H9 (cell line): ENCODE results near the gene GRIN2A. TPM values are rescaled to one million over a fixed set of nuclear protein-coding genes. Genes with fewer than 3 reads are reported as not detected.

Experiments used
- DNase-seq: peaks from one replicate; pipeline ENCODE4 v3.0.0-alpha.2; 2017
- H2AFZ ChIP-seq: one replicate; pipeline ENCODE4 v1.6.1; 2013; ENCODE audit warnings: mild to moderate bottlenecking, low read length, control low read depth, moderate library complexity
- H2AK5ac ChIP-seq: 2 replicates; pipeline ENCODE4 v1.6.1; 2013; ENCODE audit warnings: low read length, control low read depth, mixed read lengths; ENCODE audit not compliant: insufficient read length
- H2BK120ac ChIP-seq: one replicate; pipeline ENCODE4 v1.6.1; 2013; ENCODE audit warnings: low read depth, mild to moderate bottlenecking, low read length, control low read depth, inconsistent platforms; ENCODE audit not compliant: poor library complexity, severe bottlenecking
- H2BK12ac ChIP-seq: 2 replicates; pipeline ENCODE4 v1.6.1; 2013; ENCODE audit warnings: low read length, control low read depth, mixed read lengths, low read depth; ENCODE audit not compliant: insufficient read length
- H2BK15ac ChIP-seq: 2 replicates; pipeline ENCODE4 v1.6.1; 2013; ENCODE audit warnings: low read depth, low read length, control low read depth
- H2BK20ac ChIP-seq: one replicate; pipeline ENCODE4 v1.6.1; 2013; ENCODE audit warnings: low read depth, mild to moderate bottlenecking, low read length, control low read depth, inconsistent platforms; ENCODE audit not compliant: poor library complexity, severe bottlenecking
- H2BK5ac ChIP-seq: 2 replicates; pipeline ENCODE4 v1.6.1; 2013; ENCODE audit warnings: low read length, control low read depth, mixed read lengths; ENCODE audit not compliant: insufficient read length
- H3K14ac ChIP-seq: 2 replicates; pipeline ENCODE4 v1.6.1; 2013; ENCODE audit warnings: low read length, control low read depth; ENCODE audit not compliant: insufficient read depth
- H3K18ac ChIP-seq: 2 replicates; pipeline ENCODE4 v1.6.1; 2013; ENCODE audit warnings: low read depth, mild to moderate bottlenecking, mixed read lengths, low read length, control low read depth; ENCODE audit not compliant: insufficient read length
- H3K23ac ChIP-seq: 2 replicates; pipeline ENCODE4 v1.6.1; 2013; ENCODE audit warnings: low read length, control low read depth, mixed read lengths, low read depth; ENCODE audit not compliant: insufficient read length
- H3K23me2 ChIP-seq: 2 replicates; pipeline ENCODE4 v1.6.1; 2013; ENCODE audit warnings: low read depth, mild to moderate bottlenecking, mixed read lengths, low read length, control low read depth; ENCODE audit not compliant: insufficient read length, poor library complexity, severe bottlenecking
- H3K27ac ChIP-seq: 2 replicates; pipeline ENCODE4 v1.5.1; 2013; ENCODE audit warnings: low read length, control low read depth, mixed read lengths, low read depth; ENCODE audit not compliant: insufficient read length
- H3K27me3 ChIP-seq: 2 replicates; pipeline ENCODE4 v1.6.1; 2013; ENCODE audit warnings: low read length, control low read depth, inconsistent platforms; ENCODE audit not compliant: insufficient read depth
- H3K4ac ChIP-seq: 2 replicates; pipeline ENCODE4 v1.6.1; 2013; ENCODE audit warnings: low read depth, mild to moderate bottlenecking, control low read depth, inconsistent platforms, low read length, moderate library complexity
- H3K4me1 ChIP-seq: 2 replicates; pipeline ENCODE4 v1.6.1; 2013; ENCODE audit warnings: low read length, control low read depth, inconsistent platforms; ENCODE audit not compliant: insufficient read depth
- H3K4me2 ChIP-seq: 2 replicates; pipeline ENCODE4 v1.6.1; 2013; ENCODE audit warnings: low read length, control low read depth, mixed read lengths; ENCODE audit not compliant: insufficient read length, insufficient read depth
- H3K56ac ChIP-seq: 2 replicates; pipeline ENCODE4 v1.6.1; 2013; ENCODE audit warnings: low read depth, mild to moderate bottlenecking, mixed read lengths, low read length, control low read depth; ENCODE audit not compliant: insufficient read length
- H3K79me1 ChIP-seq: 2 replicates; pipeline ENCODE4 v1.6.1; 2013; ENCODE audit warnings: low read depth, mild to moderate bottlenecking, moderate library complexity, low read length, control low read depth, inconsistent platforms; ENCODE audit not compliant: insufficient read depth, poor library complexity, severe bottlenecking
- H3K79me2 ChIP-seq: 2 replicates; pipeline ENCODE4 v1.6.1; 2013; ENCODE audit warnings: low read length, control low read depth, inconsistent platforms; ENCODE audit not compliant: insufficient read depth
- H3K9ac ChIP-seq: 2 replicates; pipeline ENCODE4 v1.6.1; 2013; ENCODE audit warnings: low read length, control low read depth, mixed read lengths; ENCODE audit not compliant: insufficient read length; ENCODE audit errors: extremely low read depth
- H3K9me3 ChIP-seq: one replicate; pipeline ENCODE4 v1.6.1; 2013; ENCODE audit warnings: low read depth, low read length, inconsistent platforms; ENCODE audit not compliant: control insufficient read depth
- H3T11ph ChIP-seq: one replicate; pipeline ENCODE4 v1.6.1; 2013; ENCODE audit warnings: mild to moderate bottlenecking, low read length, control low read depth, inconsistent platforms
- H4K20me1 ChIP-seq: one replicate; pipeline ENCODE4 v1.6.1; 2013; ENCODE audit not compliant: control insufficient read depth, insufficient read length, insufficient read depth
- H4K5ac ChIP-seq: 2 replicates; pipeline ENCODE4 v1.6.1; 2013; ENCODE audit warnings: low read depth, mild to moderate bottlenecking, mixed read lengths, low read length, control low read depth; ENCODE audit not compliant: insufficient read length
- H4K8ac ChIP-seq: replicated peaks from 2 replicates; pipeline ENCODE4 v1.6.1; 2013; ENCODE audit warnings: low read length, control low read depth, mixed read lengths, low read depth; ENCODE audit not compliant: insufficient read length
- H4K91ac ChIP-seq: 2 replicates; pipeline ENCODE4 v1.6.1; 2013; ENCODE audit warnings: low read depth, mild to moderate bottlenecking, moderate library complexity, mixed read lengths, low read length, control low read depth; ENCODE audit not compliant: insufficient read length
- H3K27ac Mint-ChIP-seq, 3 experiments: 2 replicates in 2 of 3; 3 replicates in 1 of 3; pipeline ENCODE4 v1.8.0; 2020 to 2021; ENCODE audit warnings: mixed read lengths in 3 of 3, mild to moderate bottlenecking in 1 of 3, moderate library complexity in 1 of 3
- H3K27me3 Mint-ChIP-seq: 2 replicates; pipeline ENCODE4 v1.8.0; 2021; ENCODE audit warnings: low read depth, mild to moderate bottlenecking, moderate library complexity, mixed read lengths
- H3K36me3 Mint-ChIP-seq, 3 experiments: 2 replicates in 2 of 3; 3 replicates in 1 of 3; pipeline ENCODE4 v1.8.0; 2020 to 2021; ENCODE audit warnings: low read depth in 3 of 3, mixed read lengths in 3 of 3; ENCODE audit not compliant: insufficient read depth in 1 of 3
- H3K4me1 Mint-ChIP-seq, 2 experiments: 2 replicates each; pipeline ENCODE4 v1.8.0; 2020; ENCODE audit warnings: mixed read lengths in 2 of 2
- H3K4me3 Mint-ChIP-seq, 2 experiments: 2 replicates in 1 of 2; 3 replicates in 1 of 2; pipeline ENCODE4 v1.8.0; 2020 to 2021; ENCODE audit warnings: mild to moderate bottlenecking in 2 of 2, mixed read lengths in 2 of 2, moderate library complexity in 1 of 2
- H3K9me3 Mint-ChIP-seq, 2 experiments: 2 replicates in 1 of 2; 3 replicates in 1 of 2; pipeline ENCODE4 v1.8.0; 2020; ENCODE audit warnings: mild to moderate bottlenecking in 2 of 2, mixed read lengths in 2 of 2, moderate library complexity in 1 of 2
- CTCF ChIP-seq: fragments of 200-600 bp; sonication (generic); conservative IDR thresholded peaks from 3 replicates; pipeline ENCODE4 v1.8.0; 2021; ENCODE audit warnings: antibody characterized with exemption, mild to moderate bottlenecking
- WGBS: extraction: QIAGEN DNeasy Blood & Tissue Kit; methylation state at CpG from one replicate; pipeline ENCODE4 v1.1.7; 2013; ENCODE audit warnings: missing lambda C conversion rate, low lambda C conversion rate, mixed read lengths; ENCODE audit not compliant: insufficient read length; ENCODE audit errors: extremely low coverage; 5-methylcytosine and 5-hydroxymethylcytosine counted together
- total RNA-seq: library from RNA; stranded (reverse); gene quantifications from 2 replicates; pipeline ENCODE4 v1.2.1, GENCODE V29; 2021

The GRIN2A gene
- total RNA-seq, 1 experiment from 2014 or later, result 1.5 TPM

- Histone ChIP-seq H2BK12ac (no peak overlapping the region), H3K27me3 (no peaks in the 10 kb centered on the region), H3K23me2 (no peaks in the 10 kb centered on the region), H4K5ac (no peak overlapping the region), H3K4me2 (no peak overlapping the region), H2BK5ac (no peak overlapping the region), H3K9me3 (no peaks in the 10 kb centered on the region), H2BK20ac (no peak overlapping the region), H4K8ac (no peak overlapping the region), H3K23ac (no peak overlapping the region), H3K79me2 (no peaks in the 10 kb centered on the region), H3K4me1 (no peaks in the 10 kb centered on the region), H2AFZ (no peak overlapping the region), H3K79me1 (no peaks in the 10 kb centered on the region), H3K18ac (no peak overlapping the region), H3K56ac (no peak overlapping the region), H3K14ac (no peak overlapping the region; the same call in 1 of the 2 replicates), H3T11ph (no peak overlapping the region), H2BK15ac (no peak overlapping the region), H2AK5ac (no peak overlapping the region), H2BK120ac (no peak overlapping the region), H3K4ac (no peak overlapping the region), H4K20me1 (no peaks in the 10 kb centered on the region), H3K9ac (no peak overlapping the region), H4K91ac (no peak overlapping the region), H3K27ac (no peak overlapping the region)
- no peaks in the 10 kb centered on the region for H3K9me3 Mint-ChIP-seq
- no peak for TF ChIP-seq CTCF
- H3K4me1 Mint-ChIP-seq, result peaks cover 11 to 13% of the 10 kb centered on the region in 2 experiments
- peaks cover 7% of the 10 kb centered on the region; the same call in 1 of the 2 replicates for H3K27me3 Mint-ChIP-seq
- DNase-seq, result no peak
- WGBS, result no CpG with 5 or more reads among the region's 4 CpGs
- H3K36me3 Mint-ChIP-seq, result no peaks in the 10 kb centered on the region; a peak in 1 of 7 replicates
- no peak overlapping the region for H3K4me3 Mint-ChIP-seq
- no peak overlapping the region for H3K27ac Mint-ChIP-seq
Observed at GRCh38 chr16:10213748-10214147, 31.5 kb upstream of the GRIN2A start.
